ENCODE results near the gene MPRIP.

The MPRIP gene

DNA sequence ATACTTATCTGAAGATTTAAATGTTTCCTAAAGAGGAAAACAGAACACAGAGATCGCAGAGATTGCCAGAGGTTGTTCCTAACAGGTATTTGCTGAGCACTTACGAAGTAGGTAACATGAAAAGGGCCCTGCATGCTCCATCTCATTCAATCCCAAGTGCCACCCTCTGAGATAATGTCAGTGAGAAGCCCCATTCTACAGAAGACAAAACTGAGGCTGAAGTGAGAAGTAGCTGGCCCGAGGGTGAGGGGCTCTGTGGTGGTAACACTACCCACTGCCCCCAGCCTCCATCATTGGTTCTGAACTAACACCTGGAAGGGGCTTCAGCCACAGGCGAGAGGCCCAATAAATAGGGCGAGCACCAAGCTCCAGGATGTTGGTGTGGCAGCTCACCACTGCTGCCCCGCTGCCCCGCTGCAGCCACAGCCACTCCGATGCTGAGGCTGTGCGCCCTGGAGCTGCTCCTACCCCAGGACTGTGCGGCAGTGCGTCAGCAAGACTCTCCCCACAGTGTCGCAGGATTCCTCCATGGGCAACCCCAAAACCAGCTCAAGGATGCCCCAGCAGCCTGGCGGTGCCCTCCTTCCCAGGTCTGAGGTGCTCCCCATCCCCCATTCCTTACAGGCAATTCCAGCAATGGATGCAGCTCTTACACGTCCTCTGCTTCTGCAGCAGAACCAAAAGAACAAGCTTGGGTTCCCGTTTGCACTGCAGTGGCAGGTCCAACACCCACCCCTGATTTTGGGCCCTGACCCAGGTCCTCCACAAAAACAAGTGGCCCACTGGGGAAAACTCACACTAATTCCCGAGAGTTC is 184.4 kb downstream of the MPRIP start:
- Histone ChIP-seq H3K36me3 (ENCODE audit: control insufficient read depth, insufficient read depth, low read length) (peaks cover 32% of the 10 kb centered on the region), H3K27me3 (replicated peaks; ENCODE audit: control insufficient read depth, insufficient read depth, low read length) (no peaks in the 10 kb centered on the region), H3K4me3 (replicated peaks; ENCODE audit: low read depth, low read length) (no peak overlapping the region)
- no peak for DNase-seq (ENCODE audit: extremely low read depth, insufficient read length)
- TF ChIP-seq, protein P1, sequence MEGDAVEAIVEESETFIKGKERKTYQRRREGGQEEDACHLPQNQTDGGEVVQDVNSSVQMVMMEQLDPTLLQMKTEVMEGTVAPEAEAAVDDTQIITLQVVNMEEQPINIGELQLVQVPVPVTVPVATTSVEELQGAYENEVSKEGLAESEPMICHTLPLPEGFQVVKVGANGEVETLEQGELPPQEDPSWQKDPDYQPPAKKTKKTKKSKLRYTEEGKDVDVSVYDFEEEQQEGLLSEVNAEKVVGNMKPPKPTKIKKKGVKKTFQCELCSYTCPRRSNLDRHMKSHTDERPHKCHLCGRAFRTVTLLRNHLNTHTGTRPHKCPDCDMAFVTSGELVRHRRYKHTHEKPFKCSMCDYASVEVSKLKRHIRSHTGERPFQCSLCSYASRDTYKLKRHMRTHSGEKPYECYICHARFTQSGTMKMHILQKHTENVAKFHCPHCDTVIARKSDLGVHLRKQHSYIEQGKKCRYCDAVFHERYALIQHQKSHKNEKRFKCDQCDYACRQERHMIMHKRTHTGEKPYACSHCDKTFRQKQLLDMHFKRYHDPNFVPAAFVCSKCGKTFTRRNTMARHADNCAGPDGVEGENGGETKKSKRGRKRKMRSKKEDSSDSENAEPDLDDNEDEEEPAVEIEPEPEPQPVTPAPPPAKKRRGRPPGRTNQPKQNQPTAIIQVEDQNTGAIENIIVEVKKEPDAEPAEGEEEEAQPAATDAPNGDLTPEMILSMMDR (IDR thresholded peaks at IDR 0.05; ENCODE audit: insufficient read depth, low read length, poor library complexity, severe bottlenecking), result no peak

DNA sequence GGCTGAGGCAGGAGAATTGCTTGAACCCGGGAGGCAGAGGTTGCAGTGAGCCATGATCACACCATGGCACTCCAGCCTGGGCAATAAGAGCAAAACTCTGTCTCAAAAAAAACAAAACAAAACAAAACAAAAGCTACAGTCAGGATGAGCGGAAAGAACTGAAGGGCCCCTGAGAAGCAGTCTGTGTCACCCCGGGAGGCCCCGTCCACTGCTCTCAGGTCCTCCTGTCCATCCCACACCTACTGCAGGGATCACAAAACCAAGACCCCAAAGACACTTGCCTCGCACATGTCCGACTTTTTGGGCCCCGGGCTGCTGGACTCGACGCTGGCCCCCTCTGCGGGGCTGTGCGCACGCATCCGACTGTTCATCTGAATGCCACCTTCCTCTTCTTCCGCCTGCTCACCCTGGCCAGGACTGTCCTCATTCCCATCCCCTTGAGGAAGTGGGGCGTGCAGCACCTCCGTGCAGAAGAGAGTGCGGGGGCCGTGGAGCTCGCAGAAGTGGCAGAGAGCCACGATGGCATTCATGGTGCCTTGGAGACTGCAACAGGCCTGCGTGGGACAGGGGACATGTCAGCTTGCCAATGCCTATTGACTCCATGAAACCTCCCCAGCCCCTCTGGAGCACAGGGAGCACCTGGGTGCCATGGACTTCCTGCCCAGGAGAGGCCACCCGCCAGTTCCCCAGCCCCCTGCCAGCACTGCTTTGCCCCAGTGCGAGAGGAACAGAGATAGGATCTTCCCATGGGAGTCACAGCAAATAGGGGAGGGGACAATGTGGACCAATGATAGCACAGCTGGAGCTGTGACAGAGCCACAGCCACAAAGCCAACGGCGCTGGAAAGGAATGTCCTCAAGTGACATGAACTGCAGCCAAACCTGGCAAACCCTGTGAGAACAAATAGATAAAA is 185.6 kb downstream of the MPRIP start:
- DNase-seq (ENCODE audit: extremely low read depth, insufficient read length), result no peak
- no peak overlapping the region for H3K4me3 ChIP-seq (replicated peaks; ENCODE audit: low read depth, low read length)

DNA sequence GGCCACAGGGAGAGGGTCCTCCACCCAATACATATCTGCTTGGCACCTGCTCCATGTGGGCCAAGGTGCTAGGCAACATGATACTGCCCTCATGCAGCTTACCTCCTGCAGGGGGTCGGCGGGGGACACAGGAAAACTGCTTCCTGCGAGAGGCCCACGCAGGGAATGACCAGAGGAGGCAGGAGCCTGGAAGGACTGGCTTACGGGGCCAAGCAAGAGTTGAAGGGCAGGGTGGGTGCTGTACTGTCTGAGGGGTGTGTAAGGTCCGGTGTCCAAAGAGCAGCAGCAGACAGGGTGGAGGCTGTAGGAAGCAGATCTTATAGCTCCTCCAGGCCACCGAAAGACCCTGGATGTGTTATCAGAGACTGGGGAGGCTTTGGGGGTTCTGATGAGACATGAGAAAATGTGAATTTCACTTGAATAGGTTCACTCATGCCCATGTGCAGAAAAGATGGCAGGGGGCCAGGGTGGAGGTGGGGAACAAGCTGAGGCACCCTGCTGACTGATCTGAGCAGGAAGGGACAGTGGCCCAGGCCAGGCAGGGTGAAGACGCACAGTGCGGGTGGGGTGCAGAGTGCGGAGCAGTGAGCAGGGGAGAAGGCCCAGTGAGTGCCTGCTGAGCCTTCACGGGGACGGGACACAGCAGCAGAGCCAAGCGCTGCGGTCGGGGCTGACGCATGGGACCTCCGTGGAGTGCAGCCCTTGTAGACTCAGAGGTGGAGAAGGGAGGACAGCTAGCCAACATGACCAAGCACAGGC is 186.4 kb downstream of the MPRIP start:
- Histone ChIP-seq H3K27me3 (replicated peaks; ENCODE audit: control insufficient read depth, insufficient read depth, low read length) (no peaks in the 10 kb centered on the region), H3K4me3 (replicated peaks; ENCODE audit: low read depth, low read length) (no peak overlapping the region), H3K36me3 (ENCODE audit: control insufficient read depth, insufficient read depth, low read length) (peaks cover 24% of the 10 kb centered on the region)
- TF ChIP-seq, protein P1 (IDR thresholded peaks at IDR 0.05; ENCODE audit: insufficient read depth, low read length, poor library complexity, severe bottlenecking), result no peak
- no peak for DNase-seq (ENCODE audit: extremely low read depth, insufficient read length)

More for the DNA sequence above, 185.6 kb downstream of the MPRIP start:
- TF ChIP-seq, protein P1 (IDR thresholded peaks at IDR 0.05; ENCODE audit: insufficient read depth, low read length, poor library complexity, severe bottlenecking), result no peak
- Histone ChIP-seq H3K36me3 (ENCODE audit: control insufficient read depth, insufficient read depth, low read length) (peaks cover 29% of the 10 kb centered on the region), H3K27me3 (replicated peaks; ENCODE audit: control insufficient read depth, insufficient read depth, low read length) (no peaks in the 10 kb centered on the region)

DNA sequence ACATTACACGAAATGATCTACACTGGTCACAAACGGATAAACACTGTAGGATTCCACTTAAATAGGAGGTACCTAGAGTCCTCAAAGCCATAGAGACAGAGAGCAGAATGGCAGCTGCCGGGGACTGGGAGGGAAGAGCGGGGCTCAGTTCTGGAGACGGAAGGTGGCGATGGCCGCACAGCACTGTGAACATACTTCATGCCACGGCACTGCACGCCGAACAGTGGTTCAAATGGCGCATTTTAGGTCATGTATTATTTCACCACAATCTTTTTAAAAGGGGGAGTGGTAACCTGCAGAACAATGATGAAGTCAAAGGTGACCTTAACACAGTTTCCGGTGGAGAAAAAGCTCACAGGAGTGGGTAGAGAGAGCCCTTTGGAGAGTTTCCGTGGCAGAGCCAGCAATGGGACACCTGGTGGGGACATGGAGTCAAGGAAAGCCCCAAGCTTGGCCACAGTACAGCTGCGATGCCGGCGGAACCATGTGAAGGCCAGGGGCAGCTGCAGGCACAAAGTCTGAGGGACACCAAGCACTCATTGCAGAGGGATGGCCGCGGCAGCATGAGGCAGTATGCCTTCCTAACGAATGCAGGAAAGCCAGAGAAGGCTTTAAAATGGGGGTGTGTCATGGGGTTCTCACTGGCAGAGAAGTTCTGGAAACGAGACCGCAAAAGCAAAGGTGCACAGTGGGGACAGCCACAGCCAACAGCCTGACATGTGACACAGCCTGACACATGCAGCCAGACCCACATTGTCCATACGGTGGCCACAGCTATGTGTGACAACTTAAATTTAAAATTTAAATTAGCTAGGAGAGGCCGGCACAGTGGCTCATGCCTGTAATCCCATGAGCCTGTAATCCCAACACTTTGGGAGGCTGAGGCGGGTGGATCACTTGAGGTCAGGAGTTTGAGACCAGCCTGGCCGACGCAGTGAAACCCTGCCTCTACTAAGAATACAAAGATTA is 187.4 kb downstream of the MPRIP start:
- DNase-seq (ENCODE audit: extremely low read depth, insufficient read length), result no peak
- Histone ChIP-seq H3K36me3 (ENCODE audit: control insufficient read depth, insufficient read depth, low read length) (peaks cover 22% of the 10 kb centered on the region), H3K4me3 (replicated peaks; ENCODE audit: low read depth, low read length) (no peak overlapping the region), H3K27me3 (replicated peaks; ENCODE audit: control insufficient read depth, insufficient read depth, low read length) (no peaks in the 10 kb centered on the region)
- TF ChIP-seq, protein P1 (IDR thresholded peaks at IDR 0.05; ENCODE audit: insufficient read depth, low read length, poor library complexity, severe bottlenecking), result no peak
